Psoas muscle (tissue), 8 donors: Measurements from ENCODE around the gene COL18A1. TPM values are rescaled to one million over a fixed set of nuclear protein-coding genes. Genes with fewer than 3 reads are reported as not detected.

Experiments used
- ATAC-seq, 4 donors: fragments of 200-7000 bp; cut with Tn5 transposase; one replicate each; pipeline ENCODE4 v1.9.1; 2020; ENCODE audit warnings: moderate library complexity in 3 of 4, mild to moderate bottlenecking in 2 of 4
- DNase-seq, 2 donors: peaks; one replicate each; pipeline ENCODE4 v3.0.0-alpha.2; 2020
- H3K27ac ChIP-seq: fragments of 200-600 bp; one replicate; pipeline ENCODE4 v1.8.0; 2022
- H3K27me3 ChIP-seq, 3 donors: fragments of 200-600 bp in 1 of 3; one replicate each; pipeline versions ENCODE4 v1.6.1 to v1.8.0; 2013 to 2022; ENCODE audit warnings: low read length in 2 of 3, mild to moderate bottlenecking in 2 of 3, moderate library complexity in 1 of 3; ENCODE audit not compliant: insufficient read depth in 3 of 3
- H3K36me3 ChIP-seq, 2 donors: fragments of 200-600 bp in 1 of 2; one replicate each; pipeline versions ENCODE4 v1.6.1 to v1.8.0; 2013 to 2022; ENCODE audit warnings: low read depth in 1 of 2, mild to moderate bottlenecking in 1 of 2, moderate library complexity in 1 of 2; ENCODE audit not compliant: insufficient read depth in 1 of 2
- H3K4me1 ChIP-seq: fragments of 200-600 bp; one replicate; pipeline ENCODE4 v1.8.0; 2022
- H3K4me3 ChIP-seq: fragments of 200-600 bp; one replicate; pipeline ENCODE4 v1.8.0; 2022; ENCODE audit warnings: mild to moderate bottlenecking
- H3K9me3 ChIP-seq: fragments of 200-600 bp; one replicate; pipeline ENCODE4 v1.8.0; 2022
- WGBS, 3 donors: extraction: QIAGEN DNeasy Blood & Tissue Kit; methylation state at CpG; one replicate each; pipeline versions ENCODE4 v1.1.6 to v1.1.7; 2013; 5-methylcytosine and 5-hydroxymethylcytosine counted together
- intact Hi-C, 2 donors: fragments of 100-400 bp; cut with DNase I; formaldehyde crosslinking; loops; one replicate each; pipeline versions ENCODE4 v1.11.0 to v1.14.2; 2022
- polyA plus RNA-seq, 3 donors: library from polyadenylated mRNA; stranded (reverse); fragments of 200-250 nt; gene quantifications; one replicate each; pipeline ENCODE4 v1.2.3, GENCODE V29; 2013
- total RNA-seq, 4 donors: library from RNA; stranded (reverse); fragmentation: NEBNext Ultra II Directional in 2 of 4; extraction: Animal tissue kit (Norgen Biotek cat#: 25700) in 2 of 4; gene quantifications; one replicate each; pipeline versions ENCODE4 v1.2.1 to v1.2.4, GENCODE V29; 2021 to 2023
- TF ChIP-seq, protein P1 (sequence below): fragments of 200-600 bp; IDR thresholded peaks from one replicate; pipeline ENCODE4 v1.8.0; 2022; ENCODE audit warnings: antibody characterized with exemption
- donor health status: healthy with polysubstance abuse.
- donor health status: DM: no; HTN: no; CAD: no; lungs with moderate emphysema.
- donor health status: Bipolar disorder and iron deficiency.
- donor health status: healthy.
- donor health status: DM: yes; HTN: yes; CAD: no.
- donor health status: DM: no; HTN: no; CAD: no.
- donor health status: DM: no; HTN: no; CAD: no.
- donor health status: DM: yes; HTN: yes; CAD: no.

COL18A1 gene
- total and polyA plus RNA-seq, 7 donors = 4.8 to 25.3 (median 12.1) TPM

- Histone ChIP-seq H3K36me3 (no peaks in the 10 kb centered on the region), H3K27me3 (no peaks in the 10 kb centered on the region), H3K4me1 (peaks cover 5% of the 10 kb centered on the region), H3K4me3 (no peak overlapping the region), H3K27ac (no peak overlapping the region), H3K9me3 (no peaks in the 10 kb centered on the region)
- no peak for DNase-seq
- TF ChIP-seq, protein P1, sequence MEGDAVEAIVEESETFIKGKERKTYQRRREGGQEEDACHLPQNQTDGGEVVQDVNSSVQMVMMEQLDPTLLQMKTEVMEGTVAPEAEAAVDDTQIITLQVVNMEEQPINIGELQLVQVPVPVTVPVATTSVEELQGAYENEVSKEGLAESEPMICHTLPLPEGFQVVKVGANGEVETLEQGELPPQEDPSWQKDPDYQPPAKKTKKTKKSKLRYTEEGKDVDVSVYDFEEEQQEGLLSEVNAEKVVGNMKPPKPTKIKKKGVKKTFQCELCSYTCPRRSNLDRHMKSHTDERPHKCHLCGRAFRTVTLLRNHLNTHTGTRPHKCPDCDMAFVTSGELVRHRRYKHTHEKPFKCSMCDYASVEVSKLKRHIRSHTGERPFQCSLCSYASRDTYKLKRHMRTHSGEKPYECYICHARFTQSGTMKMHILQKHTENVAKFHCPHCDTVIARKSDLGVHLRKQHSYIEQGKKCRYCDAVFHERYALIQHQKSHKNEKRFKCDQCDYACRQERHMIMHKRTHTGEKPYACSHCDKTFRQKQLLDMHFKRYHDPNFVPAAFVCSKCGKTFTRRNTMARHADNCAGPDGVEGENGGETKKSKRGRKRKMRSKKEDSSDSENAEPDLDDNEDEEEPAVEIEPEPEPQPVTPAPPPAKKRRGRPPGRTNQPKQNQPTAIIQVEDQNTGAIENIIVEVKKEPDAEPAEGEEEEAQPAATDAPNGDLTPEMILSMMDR = no peak
- 85 to 91% (median 89%) methylated on average over 11 of the region's 11 CpGs for WGBS, 3 donors
- ATAC-seq = peak in 1 of 4 donors; percentile 4
- intact Hi-C loops = no loop called here
Observed at GRCh38 chr21:45543371-45543709, 138.4 kb downstream of the COL18A1 start.

DNA sequence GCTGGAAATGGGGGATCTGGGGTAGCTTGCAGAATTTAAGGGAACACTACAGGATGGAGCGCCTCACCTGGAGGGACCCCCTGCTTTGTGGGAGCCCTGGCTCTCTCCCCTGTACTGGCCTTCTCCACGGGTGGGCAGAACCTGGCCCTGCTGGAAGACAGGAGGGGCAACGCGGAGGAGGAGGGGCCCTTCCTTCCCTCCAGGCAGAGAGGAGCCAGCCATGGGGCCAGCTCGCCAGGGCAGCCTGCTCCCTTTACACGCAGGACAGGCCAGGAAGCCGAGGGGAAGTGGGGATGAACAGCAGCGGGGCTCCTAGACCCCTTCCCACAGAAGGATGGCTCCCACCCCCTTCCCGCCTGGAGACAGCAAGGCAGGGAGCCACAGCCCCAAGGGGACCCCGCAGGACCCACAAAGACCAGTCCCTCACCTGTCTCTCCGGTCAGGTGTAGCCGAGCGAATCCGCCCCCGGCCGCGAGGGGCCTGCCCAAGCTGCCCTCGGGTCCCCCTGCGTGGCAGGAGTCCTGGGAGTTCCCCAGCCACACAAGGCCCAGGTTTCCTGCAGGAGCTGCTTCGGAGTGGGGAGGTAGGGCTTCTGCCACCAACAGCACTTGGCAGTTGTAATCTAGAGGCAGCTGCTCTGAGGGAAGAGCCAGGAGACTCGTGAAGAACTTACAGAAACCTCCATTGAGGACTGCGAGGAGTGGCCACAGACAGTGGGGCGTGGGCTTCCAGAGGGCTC, 138.9 kb downstream of the COL18A1 start:
- WGBS, 3 donors = 69 to 76% (median 70%) methylated on average over 21 to 23 of the region's 23 CpGs
- peaks cover 5% of the 10 kb centered on the region for H3K4me1 ChIP-seq
- TF ChIP-seq, protein P1 = no peak
- intact Hi-C loops = no loop called here
- DNase-seq (peak in 1 of 2 donors; percentile 48), ATAC-seq (no peak)
- no peaks in the 10 kb centered on the region for H3K27me3 ChIP-seq
- no peak overlapping the region for H3K4me3 ChIP-seq
- no peaks in the 10 kb centered on the region for H3K36me3 ChIP-seq
- no peak overlapping the region for H3K27ac ChIP-seq
- no peaks in the 10 kb centered on the region for H3K9me3 ChIP-seq

- Histone ChIP-seq H3K36me3 (no peaks in the 10 kb centered on the region), H3K4me3 (no peak overlapping the region), H3K9me3 (no peaks in the 10 kb centered on the region), H3K27ac (no peak overlapping the region), H3K27me3 (no peaks in the 10 kb centered on the region), H3K4me1 (peaks cover 5% of the 10 kb centered on the region)
- ATAC-seq (no peak), DNase-seq (no peak)
- WGBS, 3 donors = 83 to 91% (median 85%) methylated on average over 17 to 18 of the region's 18 CpGs
- TF ChIP-seq, protein P1 = no peak
- intact Hi-C loops = no loop called here
Observed at GRCh38 chr21:45544449-45545235, 139.7 kb downstream of the COL18A1 start.

GRCh38 chr21:45545236-45545570, 140.2 kb downstream of the COL18A1 start:
- Histone ChIP-seq H3K9me3 (no peaks in the 10 kb centered on the region), H3K36me3 (no peaks in the 10 kb centered on the region), H3K4me1 (peaks cover 5% of the 10 kb centered on the region), H3K27ac (no peak overlapping the region), H3K4me3 (no peak overlapping the region), H3K27me3 (peaks cover 0 to 5% (median 2%) of the 10 kb centered on the region in 3 donors)
- ATAC-seq = no peak
- 88 to 95% (median 94%) methylated on average over 6 of the region's 6 CpGs for WGBS, 3 donors
- no peak for DNase-seq
- TF ChIP-seq, protein P1 = no peak
- intact Hi-C loops = no loop called here
